Mucosa of gallbladder (tissue), 1 donor: ENCODE data around the gene PCDHGA5. TPM values are rescaled to one million over a fixed set of nuclear protein-coding genes. Genes with fewer than 3 reads are reported as not detected.
"Not testable (repeated sequence)": the region's sequence is repeated elsewhere in the genome, so short reads cannot be mapped to it uniquely, and the experiment has no call there.

Experiments used
- DNase-seq: peaks from one replicate; pipeline ENCODE4 v3.0.0-alpha.2; 2020; ENCODE audit warnings: low spot score
- total RNA-seq: library from RNA; stranded (reverse); gene quantifications from one replicate; pipeline ENCODE4 v1.2.1, GENCODE V29; 2021
- donor health status: DM: no; HTN: no; CAD: no.

The PCDHGA5 gene
- total RNA-seq, 1 donor from 2014 or later, result 3.3 TPM

GRCh38 chr5:141387557-141388311 lies 23.8 kb downstream of the PCDHGA5 start, which contains the start of gene PCDHGB4:
PCDHGB4 (plus strand) TSS chr5:141387698; CDS start chr5:141387885, 187 bp downstream.
- not testable (repeated sequence) for DNase-seq

- no peak for DNase-seq
Observed at GRCh38 chr5:141388661-141389060, 24.7 kb downstream of the PCDHGA5 start.

DNA sequence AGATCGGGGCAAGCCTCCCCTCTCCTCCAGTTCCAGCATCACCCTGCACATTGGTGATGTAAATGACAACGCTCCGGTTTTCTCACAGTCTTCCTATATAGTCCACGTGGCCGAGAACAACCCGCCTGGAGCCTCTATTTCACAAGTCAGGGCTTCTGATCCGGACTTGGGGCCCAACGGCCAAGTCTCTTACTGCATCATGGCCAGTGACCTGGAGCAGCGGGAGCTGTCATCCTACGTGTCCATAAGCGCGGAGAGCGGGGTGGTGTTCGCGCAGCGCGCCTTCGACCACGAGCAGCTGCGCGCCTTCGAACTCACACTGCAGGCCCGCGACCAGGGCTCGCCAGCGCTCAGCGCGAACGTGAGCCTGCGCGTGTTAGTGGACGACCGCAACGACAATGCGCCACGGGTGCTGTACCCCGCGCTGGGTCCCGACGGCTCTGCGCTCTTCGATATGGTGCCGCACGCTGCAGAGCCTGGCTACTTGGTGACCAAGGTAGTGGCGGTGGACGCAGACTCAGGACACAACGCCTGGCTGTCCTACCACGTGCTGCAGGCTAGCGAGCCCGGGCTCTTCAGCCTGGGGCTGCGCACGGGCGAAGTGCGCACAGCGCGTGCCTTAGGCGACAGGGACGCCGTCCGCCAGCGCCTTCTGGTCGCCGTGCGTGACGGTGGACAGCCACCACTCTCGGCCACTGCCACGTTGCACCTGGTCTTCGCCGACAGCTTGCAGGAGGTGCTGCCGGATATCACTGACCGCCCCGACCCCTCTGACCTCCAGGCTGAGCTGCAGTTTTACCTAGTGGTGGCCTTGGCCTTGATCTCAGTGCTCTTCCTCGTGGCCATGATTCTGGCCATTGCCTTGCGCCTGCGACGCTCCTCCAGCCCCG lies 25.4 kb downstream of the PCDHGA5 start:
- no peak for DNase-seq

GRCh38 chr5:141392429-141393198 lies 28.7 kb downstream of the PCDHGA5 start, which contains the start of gene PCDHGA8:
PCDHGA8 (plus strand) TSS chr5:141392633; CDS start chr5:141392814, 181 bp downstream.
- no peak for DNase-seq

- DNase-seq, result no peak
Observed at GRCh38 chr5:141393267-141393666, 29.3 kb downstream of the PCDHGA5 start.

DNA sequence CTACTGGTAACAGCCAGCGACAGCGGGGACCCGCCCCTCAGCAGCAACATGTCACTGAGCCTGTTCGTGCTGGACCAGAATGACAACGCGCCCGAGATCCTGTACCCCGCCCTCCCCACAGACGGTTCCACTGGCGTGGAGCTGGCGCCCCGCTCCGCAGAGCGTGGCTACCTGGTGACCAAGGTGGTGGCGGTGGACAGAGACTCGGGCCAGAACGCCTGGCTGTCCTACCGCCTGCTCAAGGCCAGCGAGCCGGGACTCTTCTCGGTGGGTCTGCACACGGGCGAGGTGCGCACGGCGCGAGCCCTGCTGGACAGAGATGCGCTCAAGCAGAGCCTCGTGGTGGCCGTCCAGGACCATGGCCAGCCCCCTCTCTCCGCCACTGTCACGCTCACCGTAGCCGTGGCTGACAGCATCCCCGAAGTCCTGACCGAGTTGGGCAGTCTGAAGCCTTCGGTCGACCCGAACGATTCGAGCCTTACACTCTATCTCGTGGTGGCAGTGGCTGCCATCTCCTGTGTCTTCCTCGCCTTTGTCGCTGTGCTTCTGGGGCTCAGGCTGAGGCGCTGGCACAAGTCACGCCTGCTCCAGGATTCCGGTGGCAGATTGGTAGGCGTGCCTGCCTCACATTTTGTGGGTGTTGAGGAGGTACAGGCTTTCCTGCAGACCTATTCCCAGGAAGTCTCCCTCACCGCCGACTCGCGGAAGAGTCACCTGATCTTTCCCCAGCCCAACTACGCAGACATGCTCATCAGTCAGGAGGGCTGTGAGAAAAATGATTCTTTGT lies 30.6 kb downstream of the PCDHGA5 start:
- DNase-seq, result not testable (repeated sequence)

GRCh38 chr5:141397756-141398551 lies 34.0 kb downstream of the PCDHGA5 start, which contains the start of gene PCDHGB5:
PCDHGB5 (plus strand) TSS chr5:141397947; CDS start chr5:141398128, 181 bp downstream.
- DNase-seq, result not testable (repeated sequence)

GRCh38 chr5:141398608-141399007 lies 34.6 kb downstream of the PCDHGA5 start:
- DNase-seq, result no peak

- DNase-seq, result no peak
Observed at GRCh38 chr5:141399555-141400258, 35.7 kb downstream of the PCDHGA5 start.

- no peak for DNase-seq
Observed at GRCh38 chr5:141402553-141403243, 38.7 kb downstream of the PCDHGA5 start, which contains the start of gene PCDHGA9. PCDHGA9 (plus strand) TSS chr5:141402778; CDS start chr5:141402953, 175 bp downstream.

DNA sequence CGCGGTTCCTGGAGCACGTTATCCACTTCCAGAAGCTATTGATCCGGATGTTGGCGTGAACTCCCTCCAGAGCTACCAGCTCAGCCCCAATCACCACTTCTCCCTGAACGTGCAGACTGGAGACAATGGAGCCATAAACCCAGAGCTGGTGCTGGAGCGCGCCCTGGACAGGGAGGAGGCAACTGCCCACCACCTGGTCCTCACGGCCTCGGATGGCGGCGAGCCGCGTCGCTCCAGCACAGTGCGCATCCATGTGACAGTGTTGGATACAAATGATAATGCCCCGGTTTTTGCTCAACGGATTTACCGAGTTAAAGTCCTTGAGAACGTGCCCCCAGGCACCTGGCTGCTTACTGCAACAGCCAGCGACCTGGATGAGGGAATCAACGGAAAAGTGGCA lies 39.4 kb downstream of the PCDHGA5 start:
- no peak for DNase-seq

GRCh38 chr5:141407790-141408505 lies 44.0 kb downstream of the PCDHGA5 start, which contains the start of gene PCDHGB6:
PCDHGB6 (plus strand) TSS chr5:141408021; CDS start chr5:141408203, 182 bp downstream.
- not testable (repeated sequence) for DNase-seq

DNA sequence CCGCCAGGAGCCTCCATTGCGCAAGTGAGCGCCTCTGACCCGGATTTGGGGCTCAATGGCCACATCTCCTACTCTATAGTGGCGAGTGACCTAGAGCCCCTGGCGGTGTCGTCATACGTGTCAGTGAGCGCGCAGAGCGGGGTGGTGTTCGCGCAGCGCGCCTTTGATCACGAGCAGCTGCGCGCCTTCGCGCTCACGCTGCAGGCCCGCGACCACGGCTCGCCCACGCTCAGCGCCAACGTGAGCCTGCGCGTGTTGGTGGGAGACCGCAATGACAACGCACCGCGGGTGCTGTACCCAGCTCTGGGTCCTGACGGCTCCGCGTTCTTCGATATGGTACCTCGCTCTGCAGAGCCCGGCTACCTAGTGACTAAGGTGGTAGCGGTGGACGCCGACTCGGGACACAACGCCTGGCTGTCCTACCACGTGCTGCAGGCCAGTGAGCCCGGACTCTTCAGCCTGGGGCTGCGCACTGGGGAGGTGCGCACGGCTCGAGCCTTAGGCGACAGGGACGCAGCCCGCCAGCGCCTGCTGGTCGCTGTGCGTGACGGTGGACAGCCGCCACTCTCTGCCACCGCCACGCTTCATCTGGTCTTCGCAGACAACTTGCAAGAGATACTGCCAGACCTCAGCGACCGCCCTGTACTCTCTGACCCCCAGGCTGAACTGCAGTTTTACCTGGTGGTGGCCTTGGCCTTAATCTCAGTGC lies 45.8 kb downstream of the PCDHGA5 start:
- DNase-seq, result no peak

- DNase-seq, result no peak
Observed at GRCh38 chr5:141411575-141411974, 47.6 kb downstream of the PCDHGA5 start.

- peak; percentile 44 for DNase-seq
Observed at GRCh38 chr5:141412854-141413539, 49.0 kb downstream of the PCDHGA5 start, which contains the start of gene PCDHGA10. PCDHGA10 (plus strand) TSS chr5:141412987; CDS start chr5:141413176, 189 bp downstream.

DNA sequence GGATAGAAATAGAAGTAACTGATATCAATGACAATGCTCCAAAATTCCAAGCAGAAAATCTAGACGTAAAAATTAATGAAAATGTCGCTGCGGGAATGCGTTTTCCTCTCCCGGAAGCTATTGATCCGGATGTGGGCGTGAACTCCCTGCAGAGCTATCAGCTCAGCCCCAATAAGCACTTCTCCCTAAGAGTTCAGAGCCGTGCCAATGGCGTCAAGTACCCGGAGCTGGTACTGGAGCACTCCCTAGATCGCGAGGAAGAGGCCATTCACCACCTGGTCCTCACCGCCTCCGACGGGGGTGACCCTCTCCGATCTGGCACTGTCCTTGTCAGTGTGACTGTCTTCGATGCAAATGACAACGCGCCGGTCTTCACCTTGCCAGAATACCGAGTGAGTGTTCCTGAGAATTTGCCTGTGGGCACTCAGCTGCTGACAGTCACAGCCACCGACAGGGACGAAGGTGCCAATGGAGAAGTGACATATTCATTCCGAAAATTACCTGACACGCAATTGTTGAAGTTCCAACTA lies 49.6 kb downstream of the PCDHGA5 start:
- DNase-seq, result no peak
